NCI-H2196 treated with DMSO at 0.1 percent for 48 hours (cell line): ENCODE data around the gene FAM124B.

Experiments
- DNase-seq: peaks from one replicate; lab custom pipeline; 2025; ENCODE audit not compliant: unreplicated experiment; lab: John Stamatoyannopoulos, UW

The FAM124B gene

GRCh38 chr2:224401641-224402342 lies at the start of gene FAM124B:
Gene FAM124B (minus strand): TSS chr2:224402107. CDS start chr2:224401768, 339 bp downstream.
- DNase-seq, result no peak

GRCh38 chr2:224449212-224450147 lies 47.6 kb upstream of the FAM124B start:
- DNase-seq, result no peak

GRCh38 chr2:224448236-224448635 lies 46.3 kb upstream of the FAM124B start:
- DNase-seq, result no peak

GRCh38 chr2:224444783-224445182 lies 42.9 kb upstream of the FAM124B start:
- DNase-seq, result no peak

- no peak for DNase-seq
Measured at GRCh38 chr2:224444021-224444420, 42.1 kb upstream of the FAM124B start.

- DNase-seq, result no peak
Measured at GRCh38 chr2:224442071-224442967, 40.4 kb upstream of the FAM124B start.

- no peak for DNase-seq
Measured at GRCh38 chr2:224440988-224441387, 39.1 kb upstream of the FAM124B start.

GRCh38 chr2:224438726-224439125 lies 36.8 kb upstream of the FAM124B start:
- no peak for DNase-seq

- no peak for DNase-seq
Measured at GRCh38 chr2:224436634-224437033, 34.7 kb upstream of the FAM124B start.

- DNase-seq, result no peak
Measured at GRCh38 chr2:224434618-224435017, 32.7 kb upstream of the FAM124B start.

GRCh38 chr2:224433442-224433841 lies 31.5 kb upstream of the FAM124B start:
- no peak for DNase-seq

- DNase-seq, result no peak
Measured at GRCh38 chr2:224432003-224432579, 30.2 kb upstream of the FAM124B start.

- no peak for DNase-seq
Measured at GRCh38 chr2:224429441-224429810, 27.5 kb upstream of the FAM124B start.

- DNase-seq, result no peak
Measured at GRCh38 chr2:224428787-224429440, 27.0 kb upstream of the FAM124B start.

GRCh38 chr2:224427471-224427870 lies 25.6 kb upstream of the FAM124B start:
- DNase-seq, result no peak

GRCh38 chr2:224426656-224427055 lies 24.7 kb upstream of the FAM124B start:
- DNase-seq, result no peak

- DNase-seq, result no peak
Measured at GRCh38 chr2:224421065-224421464, 19.2 kb upstream of the FAM124B start.

- DNase-seq, result no peak
Measured at GRCh38 chr2:224417947-224418346, 16.0 kb upstream of the FAM124B start.

GRCh38 chr2:224417361-224417729 lies 15.4 kb upstream of the FAM124B start:
- DNase-seq, result no peak

- DNase-seq, result no peak
Measured at GRCh38 chr2:224416656-224417360, 14.9 kb upstream of the FAM124B start.
